Activated naive CD8-positive, alpha-beta T cell treated with anti-CD3 and anti-CD28 coated beads, Interleukin-2, amount 10 ng/mL, durations not matched to agents 7 days and 5 days (primary cell): Measurements from ENCODE around the gene MGAT5. TPM values are rescaled to one million over a fixed set of nuclear protein-coding genes. Genes with fewer than 3 reads are reported as not detected.
A peak's percentile ranks its signal among the peaks of the same experiment; 100 is the strongest.

Experiments used
- ATAC-seq: fragments of 150-1000 bp; cut with Tn5 transposase; one replicate; pipeline ENCODE4 v1.10.0; 2021; ENCODE audit warnings: low read depth, moderate library complexity
- POLR2A ChIA-PET: fragments of 350-600 bp; sonication (Branson Sonifier 250); formaldehyde crosslinking; loops from one replicate; lab custom pipeline; 2021; ENCODE audit warnings: antibody characterized with exemption; lab: Charles Lee
- DNase-seq: peaks from one replicate; pipeline ENCODE4 v3.0.0; 2021
- H3K27ac Mint-ChIP-seq: one replicate; pipeline ENCODE4 v1.8.0; 2022; ENCODE audit warnings: mild to moderate bottlenecking, mixed read lengths
- H3K27me3 Mint-ChIP-seq: one replicate; pipeline ENCODE4 v1.8.0; 2022; ENCODE audit warnings: mild to moderate bottlenecking, moderate library complexity, mixed read lengths
- H3K36me3 Mint-ChIP-seq: one replicate; pipeline ENCODE4 v1.8.0; 2021; ENCODE audit warnings: mild to moderate bottlenecking, mixed read lengths
- H3K4me1 Mint-ChIP-seq: one replicate; pipeline ENCODE4 v1.8.0; 2021; ENCODE audit warnings: mixed read lengths
- H3K4me3 Mint-ChIP-seq: one replicate; pipeline ENCODE4 v1.8.0; 2022; ENCODE audit warnings: mild to moderate bottlenecking, moderate library complexity, mixed read lengths
- H3K9me3 Mint-ChIP-seq: one replicate; pipeline ENCODE4 v1.8.0; 2021; ENCODE audit warnings: mixed read lengths
- total RNA-seq, 2 experiments: library from RNA; stranded (reverse); gene quantifications; one replicate each; pipeline ENCODE4 v1.2.3, GENCODE V29; 2021

The MGAT5 gene
- total RNA-seq, 2 experiments from 2014 or later = 66.3 to 70.9 TPM

DNA sequence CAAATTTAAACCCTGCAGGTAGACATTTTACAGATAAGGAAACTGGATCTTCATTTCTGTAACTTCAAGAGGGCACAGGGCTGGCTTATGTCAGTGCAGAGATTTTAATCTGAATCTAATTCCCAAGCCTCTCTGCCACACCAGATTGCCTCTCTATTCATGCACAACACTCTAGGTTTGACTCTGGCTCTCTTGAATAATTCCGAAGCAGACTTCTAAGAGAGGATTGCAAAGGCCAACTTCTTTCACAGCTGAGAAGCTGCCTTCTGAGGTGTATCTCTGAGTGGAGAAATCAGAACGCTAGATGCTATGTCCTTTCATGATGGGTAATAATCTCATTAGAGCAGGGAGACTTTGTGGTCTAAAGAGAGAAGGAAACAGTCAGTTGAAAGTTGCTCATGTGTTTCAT, 20.1 kb upstream of the MGAT5 start:
- Mint-ChIP-seq H3K27ac (peak overlapping the region; percentile 89), H3K9me3 (peaks cover 10% of the 10 kb centered on the region), H3K27me3 (no peaks in the 10 kb centered on the region), H3K36me3 (peaks cover 16% of the 10 kb centered on the region), H3K4me1 (peaks cover 63% of the 10 kb centered on the region), H3K4me3 (peak overlapping the region; percentile 53)
- POLR2A ChIA-PET = no interaction called here
- ATAC-seq (no peak), DNase-seq (no peak)

DNA sequence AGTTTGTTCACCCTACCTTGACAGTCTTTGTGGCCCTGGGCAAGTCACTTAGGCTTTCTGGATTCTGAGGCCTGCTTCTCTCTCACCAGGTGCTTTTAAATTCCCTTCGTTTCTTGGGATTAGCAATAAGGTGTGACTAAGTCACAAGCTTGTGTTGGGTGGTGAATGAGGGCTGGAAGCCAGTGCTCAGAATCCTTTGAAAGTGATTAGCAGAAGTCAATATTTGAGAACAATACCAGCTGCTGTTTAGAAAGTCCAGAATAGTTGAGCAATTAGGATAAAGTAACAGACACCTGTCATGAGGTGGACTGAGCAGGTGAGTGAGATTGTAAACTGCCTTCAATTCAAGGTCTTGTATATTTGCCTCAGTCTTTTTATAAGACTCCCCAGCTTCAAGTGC, 19.3 kb upstream of the MGAT5 start:
- peaks cover 8% of the 10 kb centered on the region for H3K9me3 Mint-ChIP-seq
- no peaks in the 10 kb centered on the region for H3K27me3 Mint-ChIP-seq
- peaks cover 62% of the 10 kb centered on the region for H3K4me1 Mint-ChIP-seq
- DNase-seq = no peak
- H3K4me3 Mint-ChIP-seq = no peak overlapping the region
- H3K27ac Mint-ChIP-seq = peak overlapping the region; percentile 89
- H3K36me3 Mint-ChIP-seq = peaks cover 13% of the 10 kb centered on the region
- POLR2A ChIA-PET = interaction anchor here (1.0 kb wide), 1 partner anchor 48 kb away, joined by 3 read pairs; no protein-coding TSS in a partner anchor
- no peak for ATAC-seq

DNA sequence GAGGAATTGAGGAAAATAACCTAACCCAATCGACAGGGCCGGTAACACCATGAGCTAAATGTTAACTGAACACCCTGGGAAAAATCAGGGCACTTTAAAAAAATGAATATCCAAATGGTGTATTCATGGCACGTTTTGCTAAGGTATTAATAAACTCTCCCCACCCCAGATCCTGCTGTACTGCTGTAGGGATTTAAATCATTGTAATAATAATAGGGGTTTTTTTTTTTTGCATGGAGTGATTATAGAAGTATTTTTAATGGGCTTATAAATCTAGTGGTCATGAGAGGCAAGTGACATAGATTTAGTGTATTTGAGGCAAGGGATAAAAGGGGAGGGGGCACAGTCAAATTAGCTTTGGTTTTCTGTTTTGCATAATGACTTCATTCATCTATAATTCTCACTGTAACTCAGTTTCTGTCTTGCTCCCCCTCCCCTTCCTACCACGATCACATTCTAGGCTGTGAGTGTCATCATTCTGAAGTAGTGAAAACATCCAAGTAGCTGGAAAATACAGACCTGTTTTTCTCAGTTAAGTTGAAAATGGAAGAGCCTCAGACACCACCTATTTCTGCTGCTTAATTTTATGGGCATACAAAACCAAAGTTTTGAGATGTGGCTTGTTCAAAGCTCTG, 18.2 kb upstream of the MGAT5 start:
- Mint-ChIP-seq H3K27me3 (no peaks in the 10 kb centered on the region), H3K4me3 (no peak overlapping the region)

DNA sequence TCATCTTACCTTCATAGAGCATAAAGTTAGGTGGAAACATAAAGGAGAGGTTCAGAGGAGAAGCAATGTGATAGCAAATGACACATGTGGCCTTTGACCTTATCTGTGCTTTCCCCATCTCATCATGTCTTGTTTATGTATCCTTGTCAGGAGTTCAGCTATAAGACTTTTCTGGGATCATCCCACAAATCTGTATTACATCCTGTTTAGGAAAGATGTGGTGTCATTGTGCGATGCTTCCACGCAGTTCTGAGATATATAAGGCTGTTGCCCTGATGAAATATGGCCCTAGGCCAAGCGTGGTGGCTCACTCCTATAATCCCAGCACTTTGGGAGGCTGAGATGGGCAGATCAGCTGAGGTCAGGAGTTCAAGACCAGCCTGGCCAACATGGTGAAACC, 15.5 kb upstream of the MGAT5 start:
- Mint-ChIP-seq H3K4me3 (no peak overlapping the region), H3K4me1 (peaks cover 36% of the 10 kb centered on the region), H3K27me3 (no peaks in the 10 kb centered on the region), H3K27ac (no peak overlapping the region), H3K9me3 (peaks cover 2% of the 10 kb centered on the region), H3K36me3 (peaks cover 9% of the 10 kb centered on the region)
- POLR2A ChIA-PET = no interaction called here
- DNase-seq (no peak), ATAC-seq (no peak)

More for the DNA sequence above, 18.2 kb upstream of the MGAT5 start:
- POLR2A ChIA-PET = interaction anchor here (1.0 kb wide), 2 partner anchors 47 to 54 kb away, joined by 3 read pairs; no protein-coding TSS in a partner anchor
- peaks cover 12% of the 10 kb centered on the region for H3K36me3 Mint-ChIP-seq
- ATAC-seq (no peak), DNase-seq (no peak)
- H3K9me3 Mint-ChIP-seq = peaks cover 5% of the 10 kb centered on the region
- peaks cover 63% of the 10 kb centered on the region for H3K4me1 Mint-ChIP-seq
- peak overlapping the region; percentile 40 for H3K27ac Mint-ChIP-seq

DNA sequence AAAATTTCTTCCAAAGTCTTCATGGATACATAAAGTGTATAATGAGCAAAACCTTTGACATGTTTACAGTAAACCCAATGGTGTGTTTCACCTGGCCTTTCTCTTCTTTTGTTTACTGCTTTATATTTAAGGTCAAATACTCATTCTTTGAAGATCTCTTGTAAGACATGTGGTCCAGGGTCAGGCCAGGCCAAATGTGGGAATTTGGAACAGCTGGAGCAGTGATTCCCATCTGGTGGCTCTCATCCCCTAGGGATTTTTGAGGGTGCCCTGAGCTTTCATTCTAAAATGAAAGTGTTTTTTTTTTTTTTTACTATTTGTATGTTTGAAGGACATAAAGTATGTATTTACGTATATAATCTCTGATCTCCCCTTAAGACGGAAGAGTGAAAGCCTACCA, 13.8 kb upstream of the MGAT5 start:
- Mint-ChIP-seq H3K4me3 (no peak overlapping the region), H3K9me3 (peaks cover 2% of the 10 kb centered on the region), H3K27ac (no peak overlapping the region), H3K27me3 (no peaks in the 10 kb centered on the region), H3K4me1 (peaks cover 28% of the 10 kb centered on the region), H3K36me3 (peaks cover 9% of the 10 kb centered on the region)
- POLR2A ChIA-PET = no interaction called here
- DNase-seq (no peak), ATAC-seq (no peak)

DNA sequence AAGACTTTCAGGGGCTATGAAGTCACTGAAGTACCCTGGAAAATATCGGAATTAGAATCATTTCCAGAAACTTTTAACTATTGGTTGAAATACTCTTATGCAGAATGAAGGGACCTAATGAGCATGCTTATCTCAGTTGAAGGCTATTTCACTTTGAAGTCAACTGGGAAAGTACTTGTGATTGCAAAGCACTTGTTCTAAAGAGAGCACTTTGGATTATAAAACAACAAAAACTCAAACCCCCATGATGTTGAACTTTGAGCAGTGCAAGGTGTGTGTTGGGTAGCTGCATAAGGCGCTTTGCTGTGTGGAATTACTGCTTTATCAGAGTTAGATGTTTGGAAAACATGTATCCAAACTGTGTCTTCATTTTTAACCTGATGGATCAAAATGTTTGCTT, 12.0 kb upstream of the MGAT5 start:
- H3K27ac Mint-ChIP-seq = no peak overlapping the region
- no peaks in the 10 kb centered on the region for H3K9me3 Mint-ChIP-seq
- ATAC-seq = no peak
- POLR2A ChIA-PET = no interaction called here
- no peaks in the 10 kb centered on the region for H3K27me3 Mint-ChIP-seq
- H3K4me1 Mint-ChIP-seq = peaks cover 32% of the 10 kb centered on the region
- no peak for DNase-seq
- H3K36me3 Mint-ChIP-seq = peaks cover 7% of the 10 kb centered on the region
- no peak overlapping the region for H3K4me3 Mint-ChIP-seq

DNA sequence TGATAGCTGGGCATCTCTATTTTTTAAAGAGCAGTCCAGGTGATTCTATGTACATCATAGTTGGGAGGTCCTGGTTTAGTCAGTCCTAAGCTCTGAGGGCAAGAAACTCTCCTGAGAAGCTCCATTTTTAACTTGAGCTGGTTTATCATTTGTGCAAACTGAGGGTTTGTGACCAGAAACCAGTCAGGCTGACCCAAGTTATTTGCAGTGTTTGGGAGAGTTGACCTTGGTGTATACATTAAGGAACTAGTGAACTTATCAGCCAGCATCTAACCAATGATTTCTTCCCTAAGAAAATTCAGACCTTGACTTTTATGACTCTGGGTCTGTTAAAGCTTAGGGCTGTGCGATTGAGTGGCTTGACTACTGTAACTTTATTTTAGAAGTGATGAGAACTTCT, 10.6 kb upstream of the MGAT5 start:
- Mint-ChIP-seq H3K4me3 (no peak overlapping the region), H3K9me3 (no peaks in the 10 kb centered on the region), H3K27me3 (no peaks in the 10 kb centered on the region), H3K36me3 (peaks cover 5% of the 10 kb centered on the region), H3K4me1 (peaks cover 43% of the 10 kb centered on the region), H3K27ac (no peak overlapping the region)
- ATAC-seq (no peak), DNase-seq (no peak)
- POLR2A ChIA-PET = interaction anchor here (0.9 to 1.3 kb wide), 2 partner anchors 11 to 123 kb away, joined by 3 to 5 read pairs; no protein-coding TSS in a partner anchor

DNA sequence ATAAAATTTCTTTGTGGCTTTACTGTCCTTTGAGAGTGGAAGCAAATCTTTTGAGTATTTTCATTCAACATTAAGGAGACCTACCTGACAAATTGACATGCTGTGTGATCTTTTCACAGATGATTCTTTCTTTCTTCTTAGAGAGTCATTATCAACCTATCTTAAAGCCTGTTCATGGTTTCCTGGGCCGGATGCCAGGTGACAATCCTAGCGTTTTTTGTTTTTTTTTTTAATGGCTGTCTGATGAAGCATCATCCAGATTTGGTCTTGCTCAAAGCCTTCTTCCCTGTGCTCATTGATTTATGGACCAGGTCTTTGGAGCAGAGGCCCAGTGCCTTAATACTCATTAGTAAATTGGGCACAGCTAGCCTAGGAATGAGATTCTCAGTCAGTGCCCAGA, 9.8 kb upstream of the MGAT5 start:
- ATAC-seq = no peak

DNA sequence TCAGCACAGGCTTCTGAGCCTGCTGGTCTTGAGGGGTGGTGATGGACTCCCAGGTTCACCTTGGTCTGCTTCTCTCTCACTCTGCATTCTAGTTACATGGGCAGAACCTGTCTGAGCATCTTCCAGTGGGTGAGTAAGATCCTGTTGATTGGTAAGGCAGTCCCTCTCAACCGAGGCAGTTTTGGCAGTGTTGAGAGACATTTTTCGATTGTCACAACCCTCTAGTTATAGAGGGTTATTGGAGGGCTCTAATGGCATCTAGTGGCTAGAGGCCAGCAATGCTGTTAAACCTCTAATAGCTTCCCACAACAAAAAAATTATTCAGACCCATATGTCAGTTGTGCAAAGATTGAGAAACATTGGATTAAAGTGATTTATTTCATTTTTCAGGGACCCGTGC, 9.3 kb upstream of the MGAT5 start:
- Mint-ChIP-seq H3K27me3 (no peaks in the 10 kb centered on the region), H3K27ac (no peak overlapping the region), H3K9me3 (no peaks in the 10 kb centered on the region), H3K4me3 (no peak overlapping the region), H3K4me1 (peaks cover 47% of the 10 kb centered on the region), H3K36me3 (peaks cover 2% of the 10 kb centered on the region)
- ATAC-seq (no peak), DNase-seq (no peak)
- POLR2A ChIA-PET = no interaction called here

More for the DNA sequence above, 9.8 kb upstream of the MGAT5 start:
- Mint-ChIP-seq H3K9me3 (no peaks in the 10 kb centered on the region), H3K4me3 (no peak overlapping the region), H3K36me3 (peaks cover 5% of the 10 kb centered on the region), H3K27ac (no peak overlapping the region), H3K4me1 (peaks cover 45% of the 10 kb centered on the region), H3K27me3 (no peaks in the 10 kb centered on the region)
- DNase-seq = no peak
- POLR2A ChIA-PET = no interaction called here

DNA sequence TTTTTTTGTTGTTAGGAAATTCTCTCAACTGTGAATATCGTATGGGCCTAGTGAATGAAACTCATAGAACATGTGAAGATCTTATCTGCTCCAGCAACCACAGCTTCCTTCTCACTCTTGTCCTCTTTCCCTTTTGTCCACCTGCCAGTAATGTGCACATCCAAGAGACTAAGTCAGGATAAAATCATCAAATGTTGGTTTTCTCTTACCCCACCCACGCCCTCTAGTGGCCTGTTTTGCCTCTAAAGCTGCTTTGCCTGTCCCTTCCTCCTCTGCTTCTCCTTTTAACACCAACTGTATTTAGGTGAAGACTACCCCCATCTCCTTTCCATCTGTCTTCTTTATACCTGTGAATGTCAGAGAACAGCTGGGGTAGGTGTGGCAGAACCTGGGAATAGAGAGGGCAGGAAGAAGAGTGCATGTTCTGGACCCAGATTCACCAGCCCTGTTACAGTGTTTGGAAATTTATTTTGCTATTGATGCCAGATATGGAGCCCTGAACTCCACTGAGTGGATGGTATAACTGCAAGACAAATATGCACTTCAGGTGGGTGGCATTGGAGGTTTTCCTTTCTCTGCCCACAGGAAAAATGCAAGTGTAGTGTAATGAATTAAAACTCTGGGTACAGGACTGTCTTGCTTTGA, 8.4 kb upstream of the MGAT5 start:
- Mint-ChIP-seq H3K27ac (peak overlapping the region; percentile 19), H3K4me3 (peak overlapping the region; percentile 44), H3K36me3 (peaks cover 3% of the 10 kb centered on the region)

DNA sequence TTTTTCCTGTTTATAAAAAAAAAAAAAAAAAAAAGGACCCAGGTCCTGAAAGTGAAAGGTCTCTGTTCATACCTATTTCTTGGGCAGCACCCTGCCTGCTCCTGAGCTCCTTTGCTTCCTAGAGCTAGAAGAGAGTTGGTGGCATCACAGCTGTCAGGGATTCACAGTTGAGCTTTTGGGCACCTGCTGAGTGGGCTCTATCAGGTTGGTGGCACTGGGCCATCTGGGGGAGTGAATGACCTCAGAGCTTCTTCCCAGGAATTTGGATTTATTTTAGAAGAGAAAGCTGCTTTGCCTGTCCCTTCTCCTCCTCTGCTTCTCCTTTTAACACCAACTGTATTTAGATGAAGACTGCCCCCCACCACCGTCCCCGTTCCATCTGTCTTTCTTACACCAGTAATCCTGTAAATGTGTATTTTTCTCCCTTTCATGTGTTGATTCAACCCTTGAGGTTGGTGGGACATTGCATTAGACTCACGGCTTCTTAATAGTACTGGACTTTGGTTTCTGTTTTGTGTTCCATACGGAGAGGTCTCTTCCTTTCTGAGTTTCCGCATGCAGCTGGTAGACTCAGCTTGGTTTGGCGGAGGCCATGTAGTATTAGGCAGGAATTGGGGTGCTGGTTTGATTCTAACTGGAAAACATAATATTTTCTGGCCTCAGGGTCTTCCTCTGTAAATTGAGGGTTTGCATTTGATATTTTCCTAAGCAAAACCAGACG, 7.6 kb upstream of the MGAT5 start:
- peaks cover 3% of the 10 kb centered on the region for H3K36me3 Mint-ChIP-seq
- no peaks in the 10 kb centered on the region for H3K9me3 Mint-ChIP-seq
- POLR2A ChIA-PET = interaction anchor here (0.8 to 1.6 kb wide), 5 partner anchors 17 to 127 kb away, joined by 3 to 13 read pairs (median 3); no protein-coding TSS in a partner anchor
- ATAC-seq (no peak), DNase-seq (no peak)
- H3K4me1 Mint-ChIP-seq = peaks cover 60% of the 10 kb centered on the region
- H3K27me3 Mint-ChIP-seq = no peaks in the 10 kb centered on the region
- peak overlapping the region; percentile 43 for H3K27ac Mint-ChIP-seq
- peak overlapping the region; percentile 72 for H3K4me3 Mint-ChIP-seq

More for the DNA sequence above, 8.4 kb upstream of the MGAT5 start:
- DNase-seq (peak; percentile 60), ATAC-seq (peak; percentile 56)
- POLR2A ChIA-PET = interaction anchor here (0.5 to 1.6 kb wide), 6 partner anchors 17 to 126 kb away, joined by 3 to 13 read pairs (median 4); no protein-coding TSS in a partner anchor
- H3K4me1 Mint-ChIP-seq = peaks cover 51% of the 10 kb centered on the region
- no peaks in the 10 kb centered on the region for H3K27me3 Mint-ChIP-seq
- no peaks in the 10 kb centered on the region for H3K9me3 Mint-ChIP-seq

DNA sequence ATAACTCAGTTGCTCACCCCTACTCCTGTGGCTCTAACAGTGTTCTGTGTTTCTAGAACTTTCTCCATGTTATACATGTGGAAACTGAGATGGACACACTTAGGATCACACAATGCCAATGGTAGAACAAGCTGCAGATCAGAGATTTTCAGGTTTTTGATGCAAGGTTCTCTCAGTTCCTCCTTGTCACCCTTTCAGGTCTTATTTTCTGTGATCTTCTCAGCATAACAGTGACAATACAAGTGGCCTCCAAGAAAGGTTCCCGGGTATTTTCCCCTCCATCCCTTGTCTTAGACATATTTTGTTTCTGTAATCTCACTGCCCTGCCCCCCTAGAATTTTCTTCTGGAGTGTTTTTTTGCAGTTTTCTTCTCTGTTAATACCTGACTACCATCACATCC, 6.2 kb upstream of the MGAT5 start:
- no peak overlapping the region for H3K27ac Mint-ChIP-seq
- H3K27me3 Mint-ChIP-seq = no peaks in the 10 kb centered on the region
- POLR2A ChIA-PET = no interaction called here
- peaks cover 12% of the 10 kb centered on the region for H3K36me3 Mint-ChIP-seq
- no peak for ATAC-seq
- no peak for DNase-seq
- no peaks in the 10 kb centered on the region for H3K9me3 Mint-ChIP-seq
- H3K4me3 Mint-ChIP-seq = no peak overlapping the region
- peaks cover 71% of the 10 kb centered on the region for H3K4me1 Mint-ChIP-seq

DNA sequence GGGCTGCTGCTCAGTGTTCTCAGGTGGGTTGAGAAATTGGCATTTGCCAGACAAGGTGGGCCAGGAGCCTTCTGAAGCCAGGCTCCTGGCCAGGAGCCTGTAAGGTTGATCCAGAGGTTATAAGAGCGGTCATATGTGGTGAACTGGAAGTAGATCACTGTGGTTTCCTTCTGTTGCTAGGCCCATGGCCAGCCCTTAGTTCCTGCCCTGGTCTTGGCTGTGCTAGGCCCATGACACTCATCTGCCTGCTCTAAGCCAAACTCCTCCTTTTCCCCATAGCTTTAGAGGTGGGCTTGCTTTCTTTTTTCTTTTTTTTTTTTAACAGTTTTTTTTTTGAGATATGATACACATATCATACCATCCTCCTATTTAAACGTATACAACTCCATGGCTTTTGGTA, 5.0 kb upstream of the MGAT5 start:
- no peak for DNase-seq
- Mint-ChIP-seq H3K27me3 (no peaks in the 10 kb centered on the region), H3K4me3 (no peak overlapping the region), H3K27ac (no peak overlapping the region), H3K4me1 (peaks cover 80% of the 10 kb centered on the region), H3K36me3 (peaks cover 14% of the 10 kb centered on the region), H3K9me3 (no peaks in the 10 kb centered on the region)
- POLR2A ChIA-PET = interaction anchor here (0.9 kb wide), 1 partner anchor 26 kb away, joined by 3 read pairs; no protein-coding TSS in a partner anchor
- no peak for ATAC-seq
